ENCODE results near the gene DYNC2H1. TPM values are rescaled to one million over a fixed set of nuclear protein-coding genes. Genes with fewer than 3 reads are reported as not detected.

The DYNC2H1 gene
- polyA plus RNA-seq, 1 donor (not counting 4 experiments of a cell fraction or from before 2014, with no cell fraction given): 18.5 TPM

GRCh38 chr11:103450241-103450640, 341.0 kb downstream of the DYNC2H1 start:
- Histone ChIP-seq H2AFZ (ENCODE audit: control insufficient read depth, low read length) (no peak overlapping the region), H3K27ac (ENCODE audit: control insufficient read depth, insufficient read depth, low read length) (no peak overlapping the region), H3K9me1 (ENCODE audit: control insufficient read depth, extremely low read depth, insufficient read depth, low read length) (no peaks in the 10 kb centered on the region), H3K9me3 (ENCODE audit: control insufficient read depth, low read depth, low read length) (no peaks in the 10 kb centered on the region), H3K4me2 (ENCODE audit: control insufficient read depth, extremely low read depth, insufficient read depth, low read depth, low read length) (no peak overlapping the region), H3K36me3 (ENCODE audit: control insufficient read depth in 2 of 2, extremely low read depth in 1 of 2, insufficient read depth in 2 of 2, low read length in 2 of 2) (no peaks in the 10 kb centered on the region), H3K79me2 (ENCODE audit: control insufficient read depth, insufficient read depth, low read length) (no peaks in the 10 kb centered on the region), H3K27me3 (ENCODE audit: control insufficient read depth, extremely low read depth, insufficient read depth, low read length) (no peaks in the 10 kb centered on the region), H4K20me1 (ENCODE audit: control insufficient read depth, extremely low read depth, insufficient read depth, low read length) (no peaks in the 10 kb centered on the region), H3K9ac (ENCODE audit: control insufficient read depth, extremely low read depth, insufficient read depth, low read length) (no peak overlapping the region), H3K4me3 (ENCODE audit: control insufficient read depth in 2 of 3, extremely low read depth in 1 of 3, insufficient read depth in 2 of 3, low read depth in 1 of 3, low read length in 3 of 3) (no peak overlapping the region), H3K4me1 (ENCODE audit: control insufficient read depth, extremely low read depth, insufficient read depth, low read length) (no peaks in the 10 kb centered on the region)
- DNase-seq (ENCODE audit: low read depth, low spot score): no peak
- FAIRE-seq: no peak
- dilution Hi-C loops (cut with MboI; ENCODE audit: extremely low pct_ligation_motif_present, low sequenced_read_pairs): no loop called here
- TF ChIP-seq EZH2 (IDR thresholded peaks at IDR 0.05; ENCODE audit: low read length): no peak
- TF ChIP-seq CTCF (optimal IDR thresholded peaks at IDR 0.05 in 1 of 3, IDR thresholded peaks at IDR 0.05 in 1 of 3, conservative IDR thresholded peaks at IDR 0.05 in 1 of 3; ENCODE audit: extremely low read depth in 1 of 3, insufficient read depth in 2 of 3, low read length in 3 of 3): no peak

- no peaks in the 10 kb centered on the region for H3K27me3 ChIP-seq (ENCODE audit: control insufficient read depth, extremely low read depth, insufficient read depth, low read length)
- H2AFZ ChIP-seq (ENCODE audit: control insufficient read depth, low read length): no peak overlapping the region
- TF ChIP-seq CTCF (optimal IDR thresholded peaks at IDR 0.05 in 1 of 3, IDR thresholded peaks at IDR 0.05 in 1 of 3, conservative IDR thresholded peaks at IDR 0.05 in 1 of 3; ENCODE audit: extremely low read depth in 1 of 3, insufficient read depth in 2 of 3, low read length in 3 of 3) (no peak), EZH2 (IDR thresholded peaks at IDR 0.05; ENCODE audit: low read length) (no peak)
- H3K36me3 ChIP-seq (ENCODE audit: control insufficient read depth in 2 of 2, extremely low read depth in 1 of 2, insufficient read depth in 2 of 2, low read length in 2 of 2): no peaks in the 10 kb centered on the region
- H3K9me1 ChIP-seq (ENCODE audit: control insufficient read depth, extremely low read depth, insufficient read depth, low read length): no peaks in the 10 kb centered on the region
- H3K9ac ChIP-seq (ENCODE audit: control insufficient read depth, extremely low read depth, insufficient read depth, low read length): no peak overlapping the region
- H3K4me1 ChIP-seq (ENCODE audit: control insufficient read depth, extremely low read depth, insufficient read depth, low read length): no peaks in the 10 kb centered on the region
- no peaks in the 10 kb centered on the region for H4K20me1 ChIP-seq (ENCODE audit: control insufficient read depth, extremely low read depth, insufficient read depth, low read length)
- no peak overlapping the region for H3K4me3 ChIP-seq (ENCODE audit: control insufficient read depth in 2 of 3, extremely low read depth in 1 of 3, insufficient read depth in 2 of 3, low read depth in 1 of 3, low read length in 3 of 3)
- dilution Hi-C loops (cut with MboI; ENCODE audit: extremely low pct_ligation_motif_present, low sequenced_read_pairs): no loop called here
- DNase-seq (ENCODE audit: low read depth, low spot score) (no peak), FAIRE-seq (no peak)
- H3K27ac ChIP-seq (ENCODE audit: control insufficient read depth, insufficient read depth, low read length): no peak overlapping the region
- no peaks in the 10 kb centered on the region for H3K9me3 ChIP-seq (ENCODE audit: control insufficient read depth, low read depth, low read length)
- no peaks in the 10 kb centered on the region for H3K79me2 ChIP-seq (ENCODE audit: control insufficient read depth, insufficient read depth, low read length)
- no peak overlapping the region for H3K4me2 ChIP-seq (ENCODE audit: control insufficient read depth, extremely low read depth, insufficient read depth, low read depth, low read length)
These were observed 343.9 kb downstream of the DYNC2H1 start for GRCh38 chr11:103453126-103453525.
